AG04450 (cell line): ENCODE data around the gene GPRIN3. TPM values are rescaled to one million over a fixed set of nuclear protein-coding genes. Genes with fewer than 3 reads are reported as not detected.

Source experiments
- CTCF ChIA-PET: fragments of 300-600, 350-600 bp; formaldehyde crosslinking; extraction: SDS; loops from one replicate; lab custom pipeline; 2022; ENCODE audit warnings: antibody characterized with exemption, inconsistent platforms; lab: Charles Lee
- POLR2A ChIA-PET: fragments of 350-600 bp; formaldehyde crosslinking; extraction: SDS; loops from one replicate; lab custom pipeline; 2021; ENCODE audit warnings: antibody characterized with exemption, inconsistent platforms; lab: Yijun Ruan, JAX
- DNase-seq: peaks from one replicate; pipeline ENCODE4 v3.0.0-alpha.2; 2011; ENCODE audit warnings: low read depth, low spot score
- H3K27ac ChIP-seq: one replicate; pipeline ENCODE4 v1.5.1; 2012; ENCODE audit warnings: low read depth, low read length, control low read depth
- H3K27me3 ChIP-seq: one replicate; pipeline ENCODE4 v1.6.0; 2012; ENCODE audit warnings: low read length; ENCODE audit not compliant: control insufficient read depth, insufficient read depth
- H3K4me3 ChIP-seq: 2 replicates; pipeline ENCODE4 v1.5.1; 2011; ENCODE audit warnings: mild to moderate bottlenecking, low read depth, low read length, control low read depth
- H3K9me3 ChIP-seq: 2 replicates; pipeline ENCODE4 v1.5.1; 2012; ENCODE audit warnings: low read length; ENCODE audit not compliant: control insufficient read depth, insufficient read depth
- CTCF ChIP-seq: IDR thresholded peaks from 2 replicates; pipeline ENCODE4 v1.5.1; 2011; ENCODE audit warnings: low read depth, low read length, control low read depth, inconsistent platforms
- polyA plus RNA-seq: library from polyadenylated mRNA; depleted of rRNA; stranded (reverse); fragments of >200 nt; gene quantifications from 2 replicates; pipeline ENCODE4 v1.2.3, GENCODE V29; 2011

GPRIN3 gene
- polyA plus RNA-seq, 1 experiment: 0.01 TPM

GRCh38 chr4:89215736-89216135 lies 91.9 kb downstream of the GPRIN3 start:
- H3K9me3 ChIP-seq: no peaks in the 10 kb centered on the region
- peaks cover 2% of the 10 kb centered on the region for H3K27me3 ChIP-seq
- CTCF ChIA-PET: interaction anchor here (1.4 kb wide), 1 partner anchor 11 kb away, joined by 6 read pairs; no protein-coding TSS in a partner anchor
- H3K27ac ChIP-seq: no peak overlapping the region
- POLR2A ChIA-PET: no interaction called here
- no peak for TF ChIP-seq CTCF
- no peak overlapping the region for H3K4me3 ChIP-seq
- no peak for DNase-seq

GRCh38 chr4:89214308-89214707 lies 93.3 kb downstream of the GPRIN3 start:
- H3K9me3 ChIP-seq: no peaks in the 10 kb centered on the region
- POLR2A ChIA-PET: no interaction called here
- no peak for DNase-seq
- CTCF ChIA-PET: no interaction called here
- no peak overlapping the region for H3K4me3 ChIP-seq
- H3K27ac ChIP-seq: no peak overlapping the region
- H3K27me3 ChIP-seq: peaks cover 2% of the 10 kb centered on the region
- no peak for TF ChIP-seq CTCF

GRCh38 chr4:89213382-89213701 lies 94.3 kb downstream of the GPRIN3 start:
- no peaks in the 10 kb centered on the region for H3K9me3 ChIP-seq
- no peak for DNase-seq
- H3K4me3 ChIP-seq: no peak overlapping the region
- H3K27ac ChIP-seq: no peak overlapping the region
- ChIA-PET CTCF (no interaction called here), POLR2A (no interaction called here)
- H3K27me3 ChIP-seq: peaks cover 2% of the 10 kb centered on the region
- no peak for TF ChIP-seq CTCF

- H3K4me3 ChIP-seq: no peak overlapping the region
- CTCF ChIA-PET: interaction anchor here (0.6 kb wide), 1 partner anchor 13 kb away, joined by 3 read pairs; no protein-coding TSS in a partner anchor
- POLR2A ChIA-PET: no interaction called here
- H3K9me3 ChIP-seq: no peaks in the 10 kb centered on the region
- H3K27me3 ChIP-seq: peaks cover 2% of the 10 kb centered on the region
- no peak for DNase-seq
- no peak for TF ChIP-seq CTCF
- no peak overlapping the region for H3K27ac ChIP-seq
These were observed 94.8 kb downstream of the GPRIN3 start for GRCh38 chr4:89212666-89213381.

- Histone ChIP-seq H3K9me3 (no peaks in the 10 kb centered on the region), H3K4me3 (no peak overlapping the region), H3K27me3 (no peaks in the 10 kb centered on the region), H3K27ac (no peak overlapping the region)
- CTCF ChIA-PET: no interaction called here
- POLR2A ChIA-PET: no interaction called here
- no peak for DNase-seq
- TF ChIP-seq CTCF: no peak
These were observed 103.0 kb downstream of the GPRIN3 start for GRCh38 chr4:89204624-89205023.
